K562 (cell line): Measurements from ENCODE around the gene DDX51.

Experiments
- CREB1 ChIP-seq, 2 experiments: sonication (generic) in 1 of 2; formaldehyde crosslinking in 1 of 2; IDR thresholded peaks; 2 replicates each; pipeline versions ENCODE4 v1.6.1 to v1.8.0; 2012 to 2022; ENCODE audit warnings: inconsistent platforms in 1 of 2, mild to moderate bottlenecking in 1 of 2, missing genetic modification reagents in 1 of 2, moderate library complexity in 1 of 2
- HDAC2 ChIP-seq: fragments of 450-650 bp; IDR thresholded peaks from 2 replicates; pipeline ENCODE4 v1.6.1; 2016; ENCODE audit warnings: mild to moderate bottlenecking
- JUN ChIP-seq, 2 experiments: sonication (generic) in 1 of 2; formaldehyde crosslinking in 1 of 2; IDR thresholded peaks; 2 replicates each; pipeline versions ENCODE4 v1.6.1 to v1.8.0; 2012 to 2022; ENCODE audit warnings: borderline replicate concordance in 2 of 2, mild to moderate bottlenecking in 2 of 2, improper control_type of control experiment in 1 of 2, low read depth in 1 of 2, low read length in 1 of 2, missing genetic modification reagents in 1 of 2
- POLR2A ChIP-seq: fragments of 450-650 bp; conservative IDR thresholded peaks from 2 replicates; pipeline ENCODE4 v1.6.1; 2016
- SREBF1 ChIP-seq: fragments of 150-350 bp; IDR thresholded peaks from 2 replicates; pipeline ENCODE4 v1.6.1; 2014; ENCODE audit warnings: antibody characterized with exemption, low read depth, low read length, borderline replicate concordance
- ZBTB17 ChIP-seq: fragments of 450-650 bp; formaldehyde crosslinking; IDR thresholded peaks from 2 replicates; pipeline ENCODE4 v1.4.0; 2020; ENCODE audit warnings: mild to moderate bottlenecking
- TF ChIP-seq, protein P1 (sequence below), 3 experiments: IDR thresholded peaks in 2 of 3; conservative IDR thresholded peaks in 1 of 3; 2 replicates each; pipeline ENCODE4 v1.5.1; 2011 to 2012; ENCODE audit warnings: low read length in 3 of 3, mild to moderate bottlenecking in 3 of 3, control low read depth in 2 of 3, improper control_type of control experiment in 1 of 3, inconsistent platforms in 1 of 3, low read depth in 1 of 3, mixed read lengths in 1 of 3, moderate library complexity in 1 of 3; ENCODE audit not compliant: insufficient read depth in 2 of 3
- TF ChIP-seq, protein P2 (sequence below): sonication (generic); formaldehyde crosslinking; IDR thresholded peaks from 2 replicates; pipeline ENCODE4 v1.8.1; 2023; ENCODE audit warnings: mild to moderate bottlenecking, missing genetic modification reagents
- TF ChIP-seq, protein P3 (sequence below), 2 experiments: fragments of 450-650 bp in 1 of 2; sonication (generic) in 1 of 2; formaldehyde crosslinking in 1 of 2; IDR thresholded peaks in 1 of 2; conservative IDR thresholded peaks in 1 of 2; 2 replicates each; pipeline versions ENCODE4 v1.6.1 to v1.8.1; 2016 to 2023; ENCODE audit warnings: mild to moderate bottlenecking in 2 of 2, moderate library complexity in 2 of 2, inconsistent platforms in 1 of 2, missing genetic modification reagents in 1 of 2
- TF ChIP-seq, protein P4 (sequence below), 2 experiments: IDR thresholded peaks; 2 replicates each; pipeline ENCODE4 v1.6.1; 2012; ENCODE audit warnings: improper control_type of control experiment in 2 of 2, low read depth in 2 of 2, low read length in 2 of 2, borderline replicate concordance in 1 of 2
- TF ChIP-seq, protein P5 (sequence below): fragments of 250-450 bp; sonication (Bioruptor Pico); IDR thresholded peaks from 2 replicates; pipeline ENCODE4 v1.4.0; 2020; ENCODE audit warnings: mild to moderate bottlenecking, moderate library complexity

DNA sequence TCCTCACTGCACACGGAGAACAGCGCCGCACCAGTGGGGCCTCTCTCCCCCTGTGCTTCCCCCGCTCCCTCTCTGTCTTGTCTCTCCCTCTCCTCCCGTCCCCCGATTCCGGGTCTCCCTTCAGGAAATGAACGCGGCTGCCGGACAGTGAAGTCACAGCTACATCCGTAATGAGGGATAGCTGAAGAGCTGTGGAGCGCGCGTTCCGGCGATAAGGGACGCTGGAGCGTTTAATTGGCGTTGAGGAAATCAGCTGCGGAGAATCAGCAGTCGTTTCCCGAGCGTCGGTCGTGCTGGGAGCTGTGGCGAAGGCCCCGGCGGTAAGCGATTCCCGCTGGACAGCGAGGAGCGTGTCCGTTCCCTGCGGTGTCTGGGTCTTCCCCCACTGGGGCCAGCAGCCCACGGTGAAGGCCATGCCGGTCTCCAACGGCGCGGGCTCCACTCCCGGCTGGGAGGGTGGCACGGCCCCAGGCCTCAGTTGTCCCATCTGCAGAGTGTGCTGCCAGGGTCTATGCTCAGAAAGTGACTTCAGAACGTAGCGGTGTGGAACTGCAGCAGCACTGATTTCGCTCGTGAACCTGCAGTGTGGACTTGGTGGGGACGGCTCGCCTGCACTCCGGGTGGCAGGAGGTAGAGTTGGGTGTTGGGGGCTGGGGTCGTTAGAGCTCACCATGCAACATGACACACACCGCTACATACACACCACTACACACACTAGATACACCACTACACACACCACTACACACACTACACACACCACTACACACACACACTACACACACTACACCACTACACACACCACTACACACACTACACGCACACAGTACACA is 11.0 kb upstream of the DDX51 start:
- TF ChIP-seq, protein P1, sequence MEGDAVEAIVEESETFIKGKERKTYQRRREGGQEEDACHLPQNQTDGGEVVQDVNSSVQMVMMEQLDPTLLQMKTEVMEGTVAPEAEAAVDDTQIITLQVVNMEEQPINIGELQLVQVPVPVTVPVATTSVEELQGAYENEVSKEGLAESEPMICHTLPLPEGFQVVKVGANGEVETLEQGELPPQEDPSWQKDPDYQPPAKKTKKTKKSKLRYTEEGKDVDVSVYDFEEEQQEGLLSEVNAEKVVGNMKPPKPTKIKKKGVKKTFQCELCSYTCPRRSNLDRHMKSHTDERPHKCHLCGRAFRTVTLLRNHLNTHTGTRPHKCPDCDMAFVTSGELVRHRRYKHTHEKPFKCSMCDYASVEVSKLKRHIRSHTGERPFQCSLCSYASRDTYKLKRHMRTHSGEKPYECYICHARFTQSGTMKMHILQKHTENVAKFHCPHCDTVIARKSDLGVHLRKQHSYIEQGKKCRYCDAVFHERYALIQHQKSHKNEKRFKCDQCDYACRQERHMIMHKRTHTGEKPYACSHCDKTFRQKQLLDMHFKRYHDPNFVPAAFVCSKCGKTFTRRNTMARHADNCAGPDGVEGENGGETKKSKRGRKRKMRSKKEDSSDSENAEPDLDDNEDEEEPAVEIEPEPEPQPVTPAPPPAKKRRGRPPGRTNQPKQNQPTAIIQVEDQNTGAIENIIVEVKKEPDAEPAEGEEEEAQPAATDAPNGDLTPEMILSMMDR (IDR thresholded peaks at IDR 0.05 in 2 of 3, conservative IDR thresholded peaks at IDR 0.05 in 1 of 3; ENCODE audit: insufficient read depth in 2 of 3, low read depth in 1 of 3, low read length in 3 of 3), result no peak
- TF ChIP-seq, protein P2, sequence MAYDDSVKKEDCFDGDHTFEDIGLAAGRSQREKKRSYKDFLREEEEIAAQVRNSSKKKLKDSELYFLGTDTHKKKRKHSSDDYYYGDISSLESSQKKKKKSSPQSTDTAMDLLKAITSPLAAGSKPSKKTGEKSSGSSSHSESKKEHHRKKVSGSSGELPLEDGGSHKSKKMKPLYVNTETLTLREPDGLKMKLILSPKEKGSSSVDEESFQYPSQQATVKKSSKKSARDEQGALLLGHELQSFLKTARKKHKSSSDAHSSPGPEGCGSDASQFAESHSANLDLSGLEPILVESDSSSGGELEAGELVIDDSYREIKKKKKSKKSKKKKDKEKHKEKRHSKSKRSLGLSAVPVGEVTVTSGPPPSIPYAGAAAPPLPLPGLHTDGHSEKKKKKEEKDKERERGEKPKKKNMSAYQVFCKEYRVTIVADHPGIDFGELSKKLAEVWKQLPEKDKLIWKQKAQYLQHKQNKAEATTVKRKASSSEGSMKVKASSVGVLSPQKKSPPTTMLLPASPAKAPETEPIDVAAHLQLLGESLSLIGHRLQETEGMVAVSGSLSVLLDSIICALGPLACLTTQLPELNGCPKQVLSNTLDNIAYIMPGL, result no peak
- TF ChIP-seq, protein P3, sequence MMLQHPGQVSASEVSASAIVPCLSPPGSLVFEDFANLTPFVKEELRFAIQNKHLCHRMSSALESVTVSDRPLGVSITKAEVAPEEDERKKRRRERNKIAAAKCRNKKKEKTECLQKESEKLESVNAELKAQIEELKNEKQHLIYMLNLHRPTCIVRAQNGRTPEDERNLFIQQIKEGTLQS (IDR thresholded peaks at IDR 0.05), result no peak
- TF ChIP-seq, protein P3 (CRISPR knock-in tag; conservative IDR thresholded peaks at IDR 0.05), result no peak
- TF ChIP-seq, protein P4, sequence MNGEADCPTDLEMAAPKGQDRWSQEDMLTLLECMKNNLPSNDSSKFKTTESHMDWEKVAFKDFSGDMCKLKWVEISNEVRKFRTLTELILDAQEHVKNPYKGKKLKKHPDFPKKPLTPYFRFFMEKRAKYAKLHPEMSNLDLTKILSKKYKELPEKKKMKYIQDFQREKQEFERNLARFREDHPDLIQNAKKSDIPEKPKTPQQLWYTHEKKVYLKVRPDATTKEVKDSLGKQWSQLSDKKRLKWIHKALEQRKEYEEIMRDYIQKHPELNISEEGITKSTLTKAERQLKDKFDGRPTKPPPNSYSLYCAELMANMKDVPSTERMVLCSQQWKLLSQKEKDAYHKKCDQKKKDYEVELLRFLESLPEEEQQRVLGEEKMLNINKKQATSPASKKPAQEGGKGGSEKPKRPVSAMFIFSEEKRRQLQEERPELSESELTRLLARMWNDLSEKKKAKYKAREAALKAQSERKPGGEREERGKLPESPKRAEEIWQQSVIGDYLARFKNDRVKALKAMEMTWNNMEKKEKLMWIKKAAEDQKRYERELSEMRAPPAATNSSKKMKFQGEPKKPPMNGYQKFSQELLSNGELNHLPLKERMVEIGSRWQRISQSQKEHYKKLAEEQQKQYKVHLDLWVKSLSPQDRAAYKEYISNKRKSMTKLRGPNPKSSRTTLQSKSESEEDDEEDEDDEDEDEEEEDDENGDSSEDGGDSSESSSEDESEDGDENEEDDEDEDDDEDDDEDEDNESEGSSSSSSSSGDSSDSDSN (IDR thresholded peaks at IDR 0.05; ENCODE audit: borderline replicate concordance in 1 of 2, low read depth in 2 of 2, low read length in 2 of 2), result no peak
- TF ChIP-seq, protein P5, sequence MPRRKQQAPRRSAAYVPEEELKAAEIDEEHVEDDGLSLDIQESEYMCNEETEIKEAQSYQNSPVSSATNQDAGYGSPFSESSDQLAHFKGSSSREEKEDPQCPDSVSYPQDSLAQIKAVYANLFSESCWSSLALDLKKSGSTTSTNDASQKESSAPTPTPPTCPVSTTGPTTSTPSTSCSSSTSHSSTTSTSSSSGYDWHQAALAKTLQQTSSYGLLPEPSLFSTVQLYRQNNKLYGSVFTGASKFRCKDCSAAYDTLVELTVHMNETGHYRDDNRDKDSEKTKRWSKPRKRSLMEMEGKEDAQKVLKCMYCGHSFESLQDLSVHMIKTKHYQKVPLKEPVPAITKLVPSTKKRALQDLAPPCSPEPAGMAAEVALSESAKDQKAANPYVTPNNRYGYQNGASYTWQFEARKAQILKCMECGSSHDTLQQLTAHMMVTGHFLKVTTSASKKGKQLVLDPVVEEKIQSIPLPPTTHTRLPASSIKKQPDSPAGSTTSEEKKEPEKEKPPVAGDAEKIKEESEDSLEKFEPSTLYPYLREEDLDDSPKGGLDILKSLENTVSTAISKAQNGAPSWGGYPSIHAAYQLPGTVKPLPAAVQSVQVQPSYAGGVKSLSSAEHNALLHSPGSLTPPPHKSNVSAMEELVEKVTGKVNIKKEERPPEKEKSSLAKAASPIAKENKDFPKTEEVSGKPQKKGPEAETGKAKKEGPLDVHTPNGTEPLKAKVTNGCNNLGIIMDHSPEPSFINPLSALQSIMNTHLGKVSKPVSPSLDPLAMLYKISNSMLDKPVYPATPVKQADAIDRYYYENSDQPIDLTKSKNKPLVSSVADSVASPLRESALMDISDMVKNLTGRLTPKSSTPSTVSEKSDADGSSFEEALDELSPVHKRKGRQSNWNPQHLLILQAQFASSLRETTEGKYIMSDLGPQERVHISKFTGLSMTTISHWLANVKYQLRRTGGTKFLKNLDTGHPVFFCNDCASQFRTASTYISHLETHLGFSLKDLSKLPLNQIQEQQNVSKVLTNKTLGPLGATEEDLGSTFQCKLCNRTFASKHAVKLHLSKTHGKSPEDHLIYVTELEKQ (CRISPR knock-in tag), result no peak
- TF ChIP-seq SREBF1, result no peak
- no peak for TF ChIP-seq CREB1 (IDR thresholded peaks at IDR 0.05)
- TF ChIP-seq CREB1 (CRISPR knock-in tag; IDR thresholded peaks at IDR 0.05), result no peak
- no peak for TF ChIP-seq HDAC2
- TF ChIP-seq POLR2A, result no peak
- no peak for TF ChIP-seq JUN (IDR thresholded peaks at IDR 0.05; ENCODE audit: borderline replicate concordance, low read depth, low read length)
- no peak for TF ChIP-seq JUN (CRISPR knock-in tag; IDR thresholded peaks at IDR 0.05; ENCODE audit: borderline replicate concordance)
- TF ChIP-seq ZBTB17 (CRISPR knock-in tag), result no peak
